Thyroid gland (tissue), 4 donors: Measurements from ENCODE around the gene LRRC8A.

Experiments
- POLR2A ChIP-seq, 2 donors: fragments of 450-650 bp; IDR thresholded peaks; one replicate each; pipeline ENCODE4 v1.6.1; 2017; ENCODE audit warnings: antibody characterized with exemption in 2 of 2, mild to moderate bottlenecking in 2 of 2, moderate library complexity in 1 of 2
- TF ChIP-seq, protein P1 (sequence below), 6 experiments: fragments of 200-600 bp in 3 of 6; fragments of 450-650 bp in 3 of 6; sonication (generic) in 3 of 6; IDR thresholded peaks; one replicate each; pipeline ENCODE4 v1.5.1; 2016 to 2019; ENCODE audit warnings: antibody characterized with exemption in 6 of 6, mild to moderate bottlenecking in 2 of 6, inconsistent platforms in 1 of 6, moderate library complexity in 1 of 6

DNA sequence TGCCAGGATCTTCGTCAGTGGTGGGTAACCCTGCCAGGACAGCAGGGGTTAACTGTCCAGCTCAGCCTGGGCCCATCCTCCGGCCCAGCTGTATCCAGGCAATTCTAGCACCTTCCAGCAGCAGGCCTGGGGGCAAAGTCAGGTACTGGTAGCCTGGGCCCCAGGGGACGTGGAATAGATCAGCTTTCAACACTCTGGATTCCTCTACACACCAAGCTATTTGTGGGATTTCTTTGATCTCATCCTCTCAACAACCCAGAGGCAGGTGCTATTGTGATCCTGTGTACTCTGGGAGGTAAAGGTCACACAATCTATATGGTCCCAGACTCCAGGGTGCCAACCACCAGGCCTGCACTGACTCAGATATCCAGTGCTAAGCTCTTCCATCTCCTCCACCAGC lies 43.6 kb upstream of the LRRC8A start:
- TF ChIP-seq, protein P1, sequence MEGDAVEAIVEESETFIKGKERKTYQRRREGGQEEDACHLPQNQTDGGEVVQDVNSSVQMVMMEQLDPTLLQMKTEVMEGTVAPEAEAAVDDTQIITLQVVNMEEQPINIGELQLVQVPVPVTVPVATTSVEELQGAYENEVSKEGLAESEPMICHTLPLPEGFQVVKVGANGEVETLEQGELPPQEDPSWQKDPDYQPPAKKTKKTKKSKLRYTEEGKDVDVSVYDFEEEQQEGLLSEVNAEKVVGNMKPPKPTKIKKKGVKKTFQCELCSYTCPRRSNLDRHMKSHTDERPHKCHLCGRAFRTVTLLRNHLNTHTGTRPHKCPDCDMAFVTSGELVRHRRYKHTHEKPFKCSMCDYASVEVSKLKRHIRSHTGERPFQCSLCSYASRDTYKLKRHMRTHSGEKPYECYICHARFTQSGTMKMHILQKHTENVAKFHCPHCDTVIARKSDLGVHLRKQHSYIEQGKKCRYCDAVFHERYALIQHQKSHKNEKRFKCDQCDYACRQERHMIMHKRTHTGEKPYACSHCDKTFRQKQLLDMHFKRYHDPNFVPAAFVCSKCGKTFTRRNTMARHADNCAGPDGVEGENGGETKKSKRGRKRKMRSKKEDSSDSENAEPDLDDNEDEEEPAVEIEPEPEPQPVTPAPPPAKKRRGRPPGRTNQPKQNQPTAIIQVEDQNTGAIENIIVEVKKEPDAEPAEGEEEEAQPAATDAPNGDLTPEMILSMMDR (IDR thresholded peaks at IDR 0.05) = no peak
- no peak for TF ChIP-seq POLR2A (IDR thresholded peaks at IDR 0.05)
